Erythroblast (primary cell): ENCODE data around the gene EIF4G1.

Source experiments
- GATA1 ChIP-seq: IDR thresholded peaks from 2 replicates; pipeline ENCODE4 v1.6.1; 2011; ENCODE audit warnings: low read depth, mild to moderate bottlenecking, control low read depth, low read length, moderate library complexity
- POLR2A ChIP-seq: IDR thresholded peaks from 2 replicates; pipeline ENCODE4 v1.6.1; 2011; ENCODE audit warnings: mild to moderate bottlenecking, low read length

GRCh38 chr3:184299488-184300377 lies 14.7 kb upstream of the EIF4G1 start:
- TF ChIP-seq GATA1: no peak
- no peak for TF ChIP-seq POLR2A
